ENCODE measurements around the gene PAK1. TPM values are rescaled to one million over a fixed set of nuclear protein-coding genes. Genes with fewer than 3 reads are reported as not detected.

Gene PAK1
- total and polyA plus RNA-seq, 2 of the 8 experiments (the other 6 are each of a cell fraction or from before 2014, with no cell fraction given): 87.7 to 151 TPM

GRCh38 chr11:77470504-77470903 is 3.4 kb downstream of the PAK1 start (continued):
- TF ChIP-seq CHD7 (IDR thresholded peaks at IDR 0.05; ENCODE audit: insufficient replicate concordance, low read length): peak; percentile 76
- no peak for TF ChIP-seq GTF2F1 (IDR thresholded peaks at IDR 0.05; ENCODE audit: borderline replicate concordance, low read depth, low read length)
- no peak for TF ChIP-seq RBBP5 (IDR thresholded peaks at IDR 0.05; ENCODE audit: borderline replicate concordance, low read depth, low read length)
- TF ChIP-seq HDAC6 (IDR thresholded peaks at IDR 0.05; ENCODE audit: low read depth, low read length): no peak
- TF ChIP-seq POLR2A (IDR thresholded peaks at IDR 0.05; ENCODE audit: control extremely low read depth in 1 of 2, low read depth in 2 of 2, low read length in 2 of 2): no peak
- TF ChIP-seq CHD1 (IDR thresholded peaks at IDR 0.05; ENCODE audit: low read depth, low read length): no peak
- TF ChIP-seq SP2 (IDR thresholded peaks at IDR 0.05; ENCODE audit: low read length): no peak
- no peak for TF ChIP-seq SP1 (IDR thresholded peaks at IDR 0.05; ENCODE audit: low read depth, low read length)
- TF ChIP-seq MAFK (IDR thresholded peaks at IDR 0.05; ENCODE audit: low read depth, low read length): no peak
- TF ChIP-seq TEAD4 (IDR thresholded peaks at IDR 0.05; ENCODE audit: low read depth, low read length): no peak
- TF ChIP-seq CEBPB (IDR thresholded peaks at IDR 0.05; ENCODE audit: low read depth, low read length): peak; percentile 51; the same call in 1 of the 2 replicates
- no peak for TF ChIP-seq CHD2 (IDR thresholded peaks at IDR 0.05; ENCODE audit: low read length)
- no peak for TF ChIP-seq KDM4A (IDR thresholded peaks at IDR 0.05; ENCODE audit: low read depth, low read length, severe bottlenecking)
